WTC11 (cell line): ENCODE results near the gene RAPGEF1. TPM values are rescaled to one million over a fixed set of nuclear protein-coding genes. Genes with fewer than 3 reads are reported as not detected.

ENCODE experiments used
- ATAC-seq: fragments of 200-7000 bp; cut with Tn5 transposase; 2 replicates; pipeline ENCODE4 v1.10.0; 2021; ENCODE audit warnings: mild to moderate bottlenecking, moderate library complexity
- CTCF ChIA-PET: fragments of 300-600 bp; sonication (Branson Sonifier 250); formaldehyde crosslinking; loops from one replicate; lab custom pipeline; 2021; ENCODE audit warnings: antibody characterized with exemption; lab: Charles Lee
- POLR2A ChIA-PET: fragments of 350-600 bp; sonication (Branson Sonifier 250); formaldehyde crosslinking; loops from one replicate; lab custom pipeline; 2021; ENCODE audit warnings: antibody characterized with exemption; lab: Charles Lee
- DNase-seq: peaks from one replicate; pipeline ENCODE4 v3.0.0; 2021; ENCODE audit warnings: low spot score
- H3K27ac Mint-ChIP-seq: 2 replicates; pipeline ENCODE4 v1.8.0; 2021; ENCODE audit warnings: mixed read lengths
- H3K27me3 Mint-ChIP-seq: 2 replicates; pipeline ENCODE4 v1.8.0; 2021; ENCODE audit warnings: low read depth, mild to moderate bottlenecking, moderate library complexity, mixed read lengths
- H3K36me3 Mint-ChIP-seq: 2 replicates; pipeline ENCODE4 v1.8.0; 2021; ENCODE audit warnings: mixed read lengths
- H3K4me1 Mint-ChIP-seq: 2 replicates; pipeline ENCODE4 v1.8.0; 2022; ENCODE audit warnings: mixed read lengths
- H3K4me3 Mint-ChIP-seq: 2 replicates; pipeline ENCODE4 v1.8.0; 2021; ENCODE audit warnings: mild to moderate bottlenecking, moderate library complexity, mixed read lengths
- H3K9me3 Mint-ChIP-seq: 2 replicates; pipeline ENCODE4 v1.8.0; 2021; ENCODE audit warnings: mixed read lengths
- ATF1 ChIP-seq: sonication (generic); formaldehyde crosslinking; IDR thresholded peaks from 2 replicates; pipeline ENCODE4 v1.8.1; 2023; ENCODE audit warnings: mild to moderate bottlenecking, moderate library complexity, missing genetic modification reagents
- NFATC4 ChIP-seq: fragments of 250-450 bp; sonication (Bioruptor Pico); IDR thresholded peaks from 2 replicates; pipeline ENCODE4 v1.9.0; 2021; ENCODE audit warnings: mild to moderate bottlenecking
- SMAD4 ChIP-seq: sonication (generic); formaldehyde crosslinking; IDR thresholded peaks from 2 replicates; pipeline ENCODE4 v1.8.0; 2022; ENCODE audit warnings: mild to moderate bottlenecking, missing genetic modification reagents
- TP53 ChIP-seq: sonication (generic); formaldehyde crosslinking; IDR thresholded peaks from 2 replicates; pipeline ENCODE4 v1.8.1; 2023; ENCODE audit warnings: mild to moderate bottlenecking, missing genetic modification reagents
- ZBTB21 ChIP-seq: sonication (generic); formaldehyde crosslinking; IDR thresholded peaks from 2 replicates; pipeline ENCODE4 v1.8.1; 2023; ENCODE audit warnings: mild to moderate bottlenecking, missing genetic modification reagents, borderline replicate concordance
- ZNF423 ChIP-seq: fragments of 250-450 bp; sonication (Bioruptor Pico); IDR thresholded peaks from 2 replicates; pipeline ENCODE4 v2.1.2; 2022; ENCODE audit warnings: mild to moderate bottlenecking, moderate library complexity
- total RNA-seq: library from RNA; stranded (reverse); gene quantifications from 3 replicates; pipeline ENCODE4 v1.2.3, GENCODE V29; 2021
- TF ChIP-seq, protein P1 (sequence below): sonication (generic); formaldehyde crosslinking; IDR thresholded peaks from 2 replicates; pipeline ENCODE4 v1.8.1; 2022; ENCODE audit warnings: missing genetic modification reagents, borderline replicate concordance
- TF ChIP-seq, protein P2 (sequence below): sonication (generic); formaldehyde crosslinking; IDR thresholded peaks from 2 replicates; pipeline ENCODE4 v1.8.1; 2023; ENCODE audit warnings: mild to moderate bottlenecking, missing genetic modification reagents
- TF ChIP-seq, protein P3 (sequence below): fragments of 250-450 bp; sonication (Bioruptor Pico); IDR thresholded peaks from 2 replicates; pipeline ENCODE4 v2.1.2; 2022; ENCODE audit warnings: mild to moderate bottlenecking, moderate library complexity
- TF ChIP-seq, protein P4 (sequence below): sonication (generic); formaldehyde crosslinking; IDR thresholded peaks from 2 replicates; pipeline ENCODE4 v1.8.0; 2023; ENCODE audit warnings: missing genetic modification reagents
- TF ChIP-seq, protein P5 (sequence below): sonication (generic); formaldehyde crosslinking; IDR thresholded peaks from 2 replicates; pipeline ENCODE4 v1.8.0; 2022; ENCODE audit warnings: missing genetic modification reagents
- TF ChIP-seq, protein P6 (sequence below): fragments of 250-450 bp; sonication (Bioruptor Pico); IDR thresholded peaks from 2 replicates; pipeline ENCODE4 v1.9.0; 2021; ENCODE audit warnings: mild to moderate bottlenecking, borderline replicate concordance
- TF ChIP-seq, protein P7 (sequence below): sonication (generic); formaldehyde crosslinking; IDR thresholded peaks from 2 replicates; pipeline ENCODE4 v1.8.0; 2022; ENCODE audit warnings: mild to moderate bottlenecking, missing genetic modification reagents
- TF ChIP-seq, protein P8 (sequence below): sonication (generic); formaldehyde crosslinking; IDR thresholded peaks from 2 replicates; pipeline ENCODE4 v1.8.1; 2022; ENCODE audit warnings: mild to moderate bottlenecking, moderate library complexity, missing genetic modification reagents
- TF ChIP-seq, protein P9 (sequence below): sonication (generic); formaldehyde crosslinking; IDR thresholded peaks from 2 replicates; pipeline ENCODE4 v1.8.1; 2023; ENCODE audit warnings: mild to moderate bottlenecking, missing genetic modification reagents, moderate library complexity
- TF ChIP-seq, protein P10 (sequence below): sonication (generic); formaldehyde crosslinking; conservative IDR thresholded peaks from 2 replicates; pipeline ENCODE4 v1.8.1; 2022; ENCODE audit warnings: mild to moderate bottlenecking, missing genetic modification reagents

RAPGEF1 gene
- total RNA-seq, 1 experiment from 2014 or later: 66.2 TPM

DNA sequence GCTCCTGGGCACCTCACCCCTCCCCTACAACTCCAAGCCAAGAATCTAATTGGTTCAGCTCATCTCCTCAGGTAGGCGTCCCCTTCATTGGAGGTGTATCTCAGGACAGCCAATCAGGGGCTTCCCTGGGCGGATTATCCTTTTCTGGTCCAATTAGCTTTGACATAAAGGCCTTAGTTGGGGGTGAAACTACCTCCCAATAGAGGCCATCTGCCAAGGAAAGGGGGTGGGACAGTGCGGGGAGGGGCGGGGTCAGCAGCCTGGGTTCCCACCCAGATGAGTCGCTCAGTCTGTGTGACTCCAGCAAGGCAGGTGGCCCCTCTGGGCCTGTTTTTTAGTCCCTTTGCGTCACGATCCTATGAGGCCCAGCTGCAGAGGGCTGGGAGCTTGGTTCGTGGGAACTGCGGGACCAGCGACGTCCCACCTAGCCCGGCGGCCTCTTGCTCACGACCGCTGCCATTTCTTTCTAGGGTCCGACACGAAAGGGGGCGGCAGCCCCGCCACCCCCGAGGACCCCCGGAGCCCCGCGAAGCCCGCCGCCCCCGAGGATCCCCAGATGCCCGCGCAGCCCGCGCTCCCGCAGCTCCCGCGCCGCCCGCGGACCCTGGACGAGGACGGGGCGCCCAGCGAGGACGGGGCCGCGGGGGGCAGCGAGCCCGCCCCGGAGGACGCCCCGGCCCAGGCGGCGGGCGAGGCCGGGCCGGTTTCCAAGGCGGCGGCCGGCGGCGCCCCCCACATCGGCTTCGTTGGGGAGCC is 185.6 kb downstream of the RAPGEF1 start (continued):
- TF ChIP-seq, protein P1, sequence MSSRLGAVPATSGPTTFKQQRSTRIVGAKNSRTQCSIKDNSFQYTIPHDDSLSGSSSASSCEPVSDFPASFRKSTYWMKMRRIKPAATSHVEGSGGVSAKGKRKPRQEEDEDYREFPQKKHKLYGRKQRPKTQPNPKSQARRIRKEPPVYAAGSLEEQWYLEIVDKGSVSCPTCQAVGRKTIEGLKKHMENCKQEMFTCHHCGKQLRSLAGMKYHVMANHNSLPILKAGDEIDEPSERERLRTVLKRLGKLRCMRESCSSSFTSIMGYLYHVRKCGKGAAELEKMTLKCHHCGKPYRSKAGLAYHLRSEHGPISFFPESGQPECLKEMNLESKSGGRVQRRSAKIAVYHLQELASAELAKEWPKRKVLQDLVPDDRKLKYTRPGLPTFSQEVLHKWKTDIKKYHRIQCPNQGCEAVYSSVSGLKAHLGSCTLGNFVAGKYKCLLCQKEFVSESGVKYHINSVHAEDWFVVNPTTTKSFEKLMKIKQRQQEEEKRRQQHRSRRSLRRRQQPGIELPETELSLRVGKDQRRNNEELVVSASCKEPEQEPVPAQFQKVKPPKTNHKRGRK (CRISPR knock-in tag): no peak
- TF ChIP-seq, protein P2, sequence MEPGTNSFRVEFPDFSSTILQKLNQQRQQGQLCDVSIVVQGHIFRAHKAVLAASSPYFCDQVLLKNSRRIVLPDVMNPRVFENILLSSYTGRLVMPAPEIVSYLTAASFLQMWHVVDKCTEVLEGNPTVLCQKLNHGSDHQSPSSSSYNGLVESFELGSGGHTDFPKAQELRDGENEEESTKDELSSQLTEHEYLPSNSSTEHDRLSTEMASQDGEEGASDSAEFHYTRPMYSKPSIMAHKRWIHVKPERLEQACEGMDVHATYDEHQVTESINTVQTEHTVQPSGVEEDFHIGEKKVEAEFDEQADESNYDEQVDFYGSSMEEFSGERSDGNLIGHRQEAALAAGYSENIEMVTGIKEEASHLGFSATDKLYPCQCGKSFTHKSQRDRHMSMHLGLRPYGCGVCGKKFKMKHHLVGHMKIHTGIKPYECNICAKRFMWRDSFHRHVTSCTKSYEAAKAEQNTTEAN (CRISPR knock-in tag): no peak
- TF ChIP-seq NFATC4 (CRISPR knock-in tag) (no peak), SMAD4 (CRISPR knock-in tag) (no peak)
- TF ChIP-seq, protein P3, sequence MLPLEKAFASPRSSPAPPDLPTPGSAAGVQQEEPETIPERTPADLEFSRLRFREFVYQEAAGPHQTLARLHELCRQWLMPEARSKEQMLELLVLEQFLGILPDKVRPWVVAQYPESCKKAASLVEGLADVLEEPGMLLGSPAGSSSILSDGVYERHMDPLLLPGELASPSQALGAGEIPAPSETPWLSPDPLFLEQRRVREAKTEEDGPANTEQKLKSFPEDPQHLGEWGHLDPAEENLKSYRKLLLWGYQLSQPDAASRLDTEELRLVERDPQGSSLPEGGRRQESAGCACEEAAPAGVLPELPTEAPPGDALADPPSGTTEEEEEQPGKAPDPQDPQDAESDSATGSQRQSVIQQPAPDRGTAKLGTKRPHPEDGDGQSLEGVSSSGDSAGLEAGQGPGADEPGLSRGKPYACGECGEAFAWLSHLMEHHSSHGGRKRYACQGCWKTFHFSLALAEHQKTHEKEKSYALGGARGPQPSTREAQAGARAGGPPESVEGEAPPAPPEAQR (CRISPR knock-in tag): no peak
- TF ChIP-seq, protein P4, sequence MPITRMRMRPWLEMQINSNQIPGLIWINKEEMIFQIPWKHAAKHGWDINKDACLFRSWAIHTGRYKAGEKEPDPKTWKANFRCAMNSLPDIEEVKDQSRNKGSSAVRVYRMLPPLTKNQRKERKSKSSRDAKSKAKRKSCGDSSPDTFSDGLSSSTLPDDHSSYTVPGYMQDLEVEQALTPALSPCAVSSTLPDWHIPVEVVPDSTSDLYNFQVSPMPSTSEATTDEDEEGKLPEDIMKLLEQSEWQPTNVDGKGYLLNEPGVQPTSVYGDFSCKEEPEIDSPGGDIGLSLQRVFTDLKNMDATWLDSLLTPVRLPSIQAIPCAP (CRISPR knock-in tag): no peak
- TF ChIP-seq, protein P5, sequence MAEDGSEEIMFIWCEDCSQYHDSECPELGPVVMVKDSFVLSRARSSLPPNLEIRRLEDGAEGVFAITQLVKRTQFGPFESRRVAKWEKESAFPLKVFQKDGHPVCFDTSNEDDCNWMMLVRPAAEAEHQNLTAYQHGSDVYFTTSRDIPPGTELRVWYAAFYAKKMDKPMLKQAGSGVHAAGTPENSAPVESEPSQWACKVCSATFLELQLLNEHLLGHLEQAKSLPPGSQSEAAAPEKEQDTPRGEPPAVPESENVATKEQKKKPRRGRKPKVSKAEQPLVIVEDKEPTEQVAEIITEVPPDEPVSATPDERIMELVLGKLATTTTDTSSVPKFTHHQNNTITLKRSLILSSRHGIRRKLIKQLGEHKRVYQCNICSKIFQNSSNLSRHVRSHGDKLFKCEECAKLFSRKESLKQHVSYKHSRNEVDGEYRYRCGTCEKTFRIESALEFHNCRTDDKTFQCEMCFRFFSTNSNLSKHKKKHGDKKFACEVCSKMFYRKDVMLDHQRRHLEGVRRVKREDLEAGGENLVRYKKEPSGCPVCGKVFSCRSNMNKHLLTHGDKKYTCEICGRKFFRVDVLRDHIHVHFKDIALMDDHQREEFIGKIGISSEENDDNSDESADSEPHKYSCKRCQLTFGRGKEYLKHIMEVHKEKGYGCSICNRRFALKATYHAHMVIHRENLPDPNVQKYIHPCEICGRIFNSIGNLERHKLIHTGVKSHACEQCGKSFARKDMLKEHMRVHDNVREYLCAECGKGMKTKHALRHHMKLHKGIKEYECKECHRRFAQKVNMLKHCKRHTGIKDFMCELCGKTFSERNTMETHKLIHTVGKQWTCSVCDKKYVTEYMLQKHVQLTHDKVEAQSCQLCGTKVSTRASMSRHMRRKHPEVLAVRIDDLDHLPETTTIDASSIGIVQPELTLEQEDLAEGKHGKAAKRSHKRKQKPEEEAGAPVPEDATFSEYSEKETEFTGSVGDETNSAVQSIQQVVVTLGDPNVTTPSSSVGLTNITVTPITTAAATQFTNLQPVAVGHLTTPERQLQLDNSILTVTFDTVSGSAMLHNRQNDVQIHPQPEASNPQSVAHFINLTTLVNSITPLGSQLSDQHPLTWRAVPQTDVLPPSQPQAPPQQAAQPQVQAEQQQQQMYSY (CRISPR knock-in tag): no peak
- TF ChIP-seq, protein P6, sequence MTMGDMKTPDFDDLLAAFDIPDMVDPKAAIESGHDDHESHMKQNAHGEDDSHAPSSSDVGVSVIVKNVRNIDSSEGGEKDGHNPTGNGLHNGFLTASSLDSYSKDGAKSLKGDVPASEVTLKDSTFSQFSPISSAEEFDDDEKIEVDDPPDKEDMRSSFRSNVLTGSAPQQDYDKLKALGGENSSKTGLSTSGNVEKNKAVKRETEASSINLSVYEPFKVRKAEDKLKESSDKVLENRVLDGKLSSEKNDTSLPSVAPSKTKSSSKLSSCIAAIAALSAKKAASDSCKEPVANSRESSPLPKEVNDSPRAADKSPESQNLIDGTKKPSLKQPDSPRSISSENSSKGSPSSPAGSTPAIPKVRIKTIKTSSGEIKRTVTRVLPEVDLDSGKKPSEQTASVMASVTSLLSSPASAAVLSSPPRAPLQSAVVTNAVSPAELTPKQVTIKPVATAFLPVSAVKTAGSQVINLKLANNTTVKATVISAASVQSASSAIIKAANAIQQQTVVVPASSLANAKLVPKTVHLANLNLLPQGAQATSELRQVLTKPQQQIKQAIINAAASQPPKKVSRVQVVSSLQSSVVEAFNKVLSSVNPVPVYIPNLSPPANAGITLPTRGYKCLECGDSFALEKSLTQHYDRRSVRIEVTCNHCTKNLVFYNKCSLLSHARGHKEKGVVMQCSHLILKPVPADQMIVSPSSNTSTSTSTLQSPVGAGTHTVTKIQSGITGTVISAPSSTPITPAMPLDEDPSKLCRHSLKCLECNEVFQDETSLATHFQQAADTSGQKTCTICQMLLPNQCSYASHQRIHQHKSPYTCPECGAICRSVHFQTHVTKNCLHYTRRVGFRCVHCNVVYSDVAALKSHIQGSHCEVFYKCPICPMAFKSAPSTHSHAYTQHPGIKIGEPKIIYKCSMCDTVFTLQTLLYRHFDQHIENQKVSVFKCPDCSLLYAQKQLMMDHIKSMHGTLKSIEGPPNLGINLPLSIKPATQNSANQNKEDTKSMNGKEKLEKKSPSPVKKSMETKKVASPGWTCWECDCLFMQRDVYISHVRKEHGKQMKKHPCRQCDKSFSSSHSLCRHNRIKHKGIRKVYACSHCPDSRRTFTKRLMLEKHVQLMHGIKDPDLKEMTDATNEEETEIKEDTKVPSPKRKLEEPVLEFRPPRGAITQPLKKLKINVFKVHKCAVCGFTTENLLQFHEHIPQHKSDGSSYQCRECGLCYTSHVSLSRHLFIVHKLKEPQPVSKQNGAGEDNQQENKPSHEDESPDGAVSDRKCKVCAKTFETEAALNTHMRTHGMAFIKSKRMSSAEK (CRISPR knock-in tag): no peak
- TF ChIP-seq, all 79 proteins: peak for 0

DNA sequence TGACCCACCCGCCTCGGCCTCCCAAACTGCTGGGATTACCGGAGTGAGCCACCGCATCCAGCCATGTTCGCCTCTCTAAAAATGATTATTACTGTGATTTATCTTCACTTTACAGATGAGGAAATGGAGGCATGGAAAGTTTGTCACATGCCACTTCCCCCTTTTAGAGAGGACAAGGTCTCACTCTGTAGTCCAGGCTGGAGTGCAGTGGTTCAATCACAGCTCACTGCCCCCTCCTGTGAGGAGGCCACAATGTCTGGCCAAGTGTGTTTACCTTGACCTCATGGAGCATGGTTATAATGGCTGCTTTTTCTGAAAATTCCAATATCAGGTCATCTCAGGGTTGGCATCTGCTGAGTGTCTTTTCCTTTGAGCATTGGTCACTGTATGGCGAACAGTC is 187.8 kb downstream of the RAPGEF1 start:
- peaks cover 87% of the 10 kb centered on the region for H3K27me3 Mint-ChIP-seq
- H3K4me1 Mint-ChIP-seq: peaks cover 10% of the 10 kb centered on the region
- POLR2A ChIA-PET: no interaction called here
- ATAC-seq (no peak), DNase-seq (no peak)
- H3K9me3 Mint-ChIP-seq: peaks cover 35% of the 10 kb centered on the region
- no peak overlapping the region for H3K4me3 Mint-ChIP-seq
- CTCF ChIA-PET: no interaction called here
- H3K36me3 Mint-ChIP-seq: peaks cover 22% of the 10 kb centered on the region
- H3K27ac Mint-ChIP-seq: no peak overlapping the region
- TF ChIP-seq TP53: no peak
- no peak for TF ChIP-seq ATF1 (CRISPR knock-in tag)
- no peak for TF ChIP-seq ZNF423 (CRISPR knock-in tag)
- TF ChIP-seq, protein P7, sequence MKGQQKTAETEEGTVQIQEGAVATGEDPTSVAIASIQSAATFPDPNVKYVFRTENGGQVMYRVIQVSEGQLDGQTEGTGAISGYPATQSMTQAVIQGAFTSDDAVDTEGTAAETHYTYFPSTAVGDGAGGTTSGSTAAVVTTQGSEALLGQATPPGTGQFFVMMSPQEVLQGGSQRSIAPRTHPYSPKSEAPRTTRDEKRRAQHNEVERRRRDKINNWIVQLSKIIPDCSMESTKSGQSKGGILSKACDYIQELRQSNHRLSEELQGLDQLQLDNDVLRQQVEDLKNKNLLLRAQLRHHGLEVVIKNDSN (CRISPR knock-in tag): no peak
- no peak for TF ChIP-seq ZBTB21
- TF ChIP-seq, protein P8, sequence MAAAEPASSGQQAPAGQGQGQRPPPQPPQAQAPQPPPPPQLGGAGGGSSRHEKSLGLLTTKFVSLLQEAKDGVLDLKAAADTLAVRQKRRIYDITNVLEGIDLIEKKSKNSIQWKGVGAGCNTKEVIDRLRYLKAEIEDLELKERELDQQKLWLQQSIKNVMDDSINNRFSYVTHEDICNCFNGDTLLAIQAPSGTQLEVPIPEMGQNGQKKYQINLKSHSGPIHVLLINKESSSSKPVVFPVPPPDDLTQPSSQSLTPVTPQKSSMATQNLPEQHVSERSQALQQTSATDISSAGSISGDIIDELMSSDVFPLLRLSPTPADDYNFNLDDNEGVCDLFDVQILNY: no peak
- TF ChIP-seq, protein P9, sequence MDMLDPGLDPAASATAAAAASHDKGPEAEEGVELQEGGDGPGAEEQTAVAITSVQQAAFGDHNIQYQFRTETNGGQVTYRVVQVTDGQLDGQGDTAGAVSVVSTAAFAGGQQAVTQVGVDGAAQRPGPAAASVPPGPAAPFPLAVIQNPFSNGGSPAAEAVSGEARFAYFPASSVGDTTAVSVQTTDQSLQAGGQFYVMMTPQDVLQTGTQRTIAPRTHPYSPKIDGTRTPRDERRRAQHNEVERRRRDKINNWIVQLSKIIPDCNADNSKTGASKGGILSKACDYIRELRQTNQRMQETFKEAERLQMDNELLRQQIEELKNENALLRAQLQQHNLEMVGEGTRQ (CRISPR knock-in tag): no peak
- TF ChIP-seq, protein P1 (CRISPR knock-in tag): no peak
- TF ChIP-seq, protein P10, sequence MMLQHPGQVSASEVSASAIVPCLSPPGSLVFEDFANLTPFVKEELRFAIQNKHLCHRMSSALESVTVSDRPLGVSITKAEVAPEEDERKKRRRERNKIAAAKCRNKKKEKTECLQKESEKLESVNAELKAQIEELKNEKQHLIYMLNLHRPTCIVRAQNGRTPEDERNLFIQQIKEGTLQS (CRISPR knock-in tag): no peak
